ENCODE results near the gene LOC101059915.
"Not testable (repeated sequence)": the region's sequence is repeated elsewhere in the genome, so short reads cannot be mapped to it uniquely, and the experiment has no call there.

The LOC101059915 gene

GRCh38 chrX:71640002-71640401 is 27.3 kb upstream of the LOC101059915 start:
- no peak for DNase-seq (ENCODE audit: low read depth, low spot score)

- not testable (repeated sequence) for DNase-seq (ENCODE audit: low read depth, low spot score)
Measured at GRCh38 chrX:71644406-71644805, 22.9 kb upstream of the LOC101059915 start.

GRCh38 chrX:71650333-71650969 is 16.9 kb upstream of the LOC101059915 start:
- no peak for DNase-seq (ENCODE audit: low read depth, low spot score)

GRCh38 chrX:71652405-71652804 is 14.9 kb upstream of the LOC101059915 start:
- peak; percentile 8 for DNase-seq (ENCODE audit: low read depth, low spot score)

GRCh38 chrX:71653344-71653743 is 14.0 kb upstream of the LOC101059915 start:
- no peak for DNase-seq (ENCODE audit: low read depth, low spot score)

- no peak for DNase-seq (ENCODE audit: low read depth, low spot score)
Measured at GRCh38 chrX:71657267-71657666, 10.1 kb upstream of the LOC101059915 start.

- DNase-seq (ENCODE audit: low read depth, low spot score) = no peak
Measured at GRCh38 chrX:71659342-71659741, 8.0 kb upstream of the LOC101059915 start.

GRCh38 chrX:71659959-71660358 is 7.4 kb upstream of the LOC101059915 start:
- DNase-seq (ENCODE audit: low read depth, low spot score) = no peak

GRCh38 chrX:71660562-71661416 is 6.6 kb upstream of the LOC101059915 start:
- DNase-seq (ENCODE audit: low read depth, low spot score) = no peak

GRCh38 chrX:71661919-71662318 is 5.4 kb upstream of the LOC101059915 start:
- no peak for DNase-seq (ENCODE audit: low read depth, low spot score)

- not testable (repeated sequence) for DNase-seq (ENCODE audit: low read depth, low spot score)
Measured at GRCh38 chrX:71662654-71663053, 4.7 kb upstream of the LOC101059915 start.

- peak; percentile 24 for DNase-seq (ENCODE audit: low read depth, low spot score)
Measured at GRCh38 chrX:71663238-71663637, 4.1 kb upstream of the LOC101059915 start.

GRCh38 chrX:71664202-71664601 is 3.1 kb upstream of the LOC101059915 start:
- DNase-seq (ENCODE audit: low read depth, low spot score) = not testable (repeated sequence)

GRCh38 chrX:71664889-71665491 is 2.4 kb upstream of the LOC101059915 start:
- DNase-seq (ENCODE audit: low read depth, low spot score) = no peak

GRCh38 chrX:71665747-71666146 is 1.6 kb upstream of the LOC101059915 start:
- DNase-seq (ENCODE audit: low read depth, low spot score) = no peak

GRCh38 chrX:71666240-71667223 is 814 bp upstream of the LOC101059915 start:
- no peak for DNase-seq (ENCODE audit: low read depth, low spot score)

- DNase-seq (ENCODE audit: low read depth, low spot score) = no peak
Measured at GRCh38 chrX:71668248-71668595, 876 bp downstream of the LOC101059915 start.

- DNase-seq (ENCODE audit: low read depth, low spot score) = no peak
Measured at GRCh38 chrX:71669492-71669891, 2.1 kb downstream of the LOC101059915 start.

- not testable (repeated sequence) for DNase-seq (ENCODE audit: low read depth, low spot score)
Measured at GRCh38 chrX:71669947-71670346, 2.6 kb downstream of the LOC101059915 start.

- peak; percentile 25 for DNase-seq (ENCODE audit: low read depth, low spot score)
Measured at GRCh38 chrX:71671043-71671780, 3.9 kb downstream of the LOC101059915 start.

- no peak for DNase-seq (ENCODE audit: low read depth, low spot score)
Measured at GRCh38 chrX:71671938-71672337, 4.6 kb downstream of the LOC101059915 start.
